HepG2 (cell line): ENCODE measurements around the gene TBC1D16. TPM values are rescaled to one million over a fixed set of nuclear protein-coding genes. Genes with fewer than 3 reads are reported as not detected.

Source experiments
- CBX5 ChIP-seq: sonication (generic); formaldehyde crosslinking; IDR thresholded peaks from 2 replicates; pipeline ENCODE4 v1.4.0; 2020; ENCODE audit warnings: missing genetic modification reagents, borderline replicate concordance
- CHD2 ChIP-seq: IDR thresholded peaks from 2 replicates; pipeline ENCODE4 v1.6.1; 2011; ENCODE audit warnings: low read depth, low read length, improper control_type of control experiment
- GLI4 ChIP-seq: sonication (generic); formaldehyde crosslinking; IDR thresholded peaks from 2 replicates; pipeline ENCODE4 v1.5.1; 2020; ENCODE audit warnings: missing genetic modification reagents, mild to moderate bottlenecking, moderate library complexity, borderline replicate concordance
- HDAC2 ChIP-seq: sonication (generic); formaldehyde crosslinking; IDR thresholded peaks from 2 replicates; pipeline ENCODE4 v1.4.0; 2020; ENCODE audit warnings: missing genetic modification reagents
- HIVEP1 ChIP-seq: sonication (generic); formaldehyde crosslinking; IDR thresholded peaks from 2 replicates; pipeline ENCODE4 v1.4.0; 2020; ENCODE audit warnings: mild to moderate bottlenecking, missing genetic modification reagents
- KDM4B ChIP-seq: sonication (generic); formaldehyde crosslinking; IDR thresholded peaks from 2 replicates; pipeline ENCODE4 v1.4.0; 2020; ENCODE audit warnings: missing genetic modification reagents
- NCOA1 ChIP-seq: sonication (generic); formaldehyde crosslinking; IDR thresholded peaks from 2 replicates; pipeline ENCODE4 v1.9.0; 2021; ENCODE audit warnings: missing genetic modification reagents
- NFE2L1 ChIP-seq: sonication (generic); formaldehyde crosslinking; IDR thresholded peaks from 2 replicates; pipeline ENCODE4 v1.4.0; 2020; ENCODE audit warnings: missing genetic modification reagents, mild to moderate bottlenecking, borderline replicate concordance
- NFKB2 ChIP-seq: sonication (generic); formaldehyde crosslinking; IDR thresholded peaks from 2 replicates; pipeline ENCODE4 v1.4.0; 2020; ENCODE audit warnings: missing genetic modification reagents, borderline replicate concordance
- NRL ChIP-seq: sonication (generic); formaldehyde crosslinking; IDR thresholded peaks from 2 replicates; pipeline ENCODE4 v1.5.0; 2020; ENCODE audit warnings: missing genetic modification reagents, mild to moderate bottlenecking, moderate library complexity, borderline replicate concordance
- TFAP4 ChIP-seq: sonication (generic); IDR thresholded peaks from 2 replicates; pipeline ENCODE4 v1.6.1; 2016; ENCODE audit warnings: low read depth, borderline replicate concordance
- TRIM22 ChIP-seq: fragments of 450-650 bp; IDR thresholded peaks from 2 replicates; pipeline ENCODE4 v1.6.1; 2017
- ZNF331 ChIP-seq: sonication (generic); formaldehyde crosslinking; IDR thresholded peaks from 2 replicates; pipeline ENCODE4 v1.4.0; 2020; ENCODE audit warnings: missing genetic modification reagents
- ZNF512B ChIP-seq: sonication (generic); formaldehyde crosslinking; IDR thresholded peaks from 2 replicates; pipeline ENCODE4 v1.5.1; 2020; ENCODE audit warnings: missing genetic modification reagents, mild to moderate bottlenecking, borderline replicate concordance
- ZNF556 ChIP-seq: sonication (generic); formaldehyde crosslinking; IDR thresholded peaks from 2 replicates; pipeline ENCODE4 v1.4.0; 2020; ENCODE audit warnings: mild to moderate bottlenecking, missing genetic modification reagents, borderline replicate concordance
- ZNF615 ChIP-seq: sonication (generic); formaldehyde crosslinking; IDR thresholded peaks from 2 replicates; pipeline ENCODE4 v1.5.0; 2020; ENCODE audit warnings: mild to moderate bottlenecking, missing genetic modification reagents, borderline replicate concordance
- ZNF737 ChIP-seq: sonication (generic); formaldehyde crosslinking; IDR thresholded peaks from 2 replicates; pipeline ENCODE4 v1.5.0; 2020; ENCODE audit warnings: missing genetic modification reagents, mild to moderate bottlenecking, borderline replicate concordance
- polyA plus RNA-seq, 8 experiments: library from polyadenylated mRNA; depleted of rRNA in 3 of 8; stranded (reverse) in 7 of 8; unstranded in 1 of 8; fragments of >200 nt; fragmentation: Illumina TruSeq in 4 of 8; extraction: Trizol in 4 of 8; gene quantifications; 2 replicates each; pipeline versions ENCODE4 v1.2.1 to v1.2.3, GENCODE V29; 2011 to 2016; ENCODE audit warnings: low read depth in 4 of 8, missing spikeins in 1 of 8, mixed read lengths in 1 of 8; ENCODE audit not compliant: insufficient read depth in 1 of 8
- total RNA-seq, 5 experiments: library from RNA; depleted of rRNA; stranded (reverse); fragments of >200 nt; fragmentation: Illumina TruSeq; extraction: Trizol; gene quantifications; 2 replicates each; pipeline ENCODE4 v1.2.3, GENCODE V29; 2016; ENCODE audit warnings: low read depth in 1 of 5
- TF ChIP-seq, protein P1 (sequence below): fragments of 450-650 bp; IDR thresholded peaks from 2 replicates; pipeline ENCODE4 v1.6.1; 2016
- TF ChIP-seq, protein P2 (sequence below): sonication (generic); formaldehyde crosslinking; IDR thresholded peaks from 2 replicates; pipeline ENCODE4 v1.5.0; 2020; ENCODE audit warnings: missing genetic modification reagents, mild to moderate bottlenecking, borderline replicate concordance
- TF ChIP-seq, protein P3 (sequence below): sonication (generic); formaldehyde crosslinking; IDR thresholded peaks from 2 replicates; pipeline ENCODE4 v1.5.0; 2020; ENCODE audit warnings: mild to moderate bottlenecking, missing genetic modification reagents, moderate library complexity

TBC1D16 gene
- total and polyA plus RNA-seq, 2 of the 13 experiments (the other 11 are each of a cell fraction or from before 2014, with no cell fraction given), result 14.9 to 24.9 TPM

GRCh38 chr17:79986411-79987186 is 49.1 kb downstream of the TBC1D16 start (continued):
- TF ChIP-seq, protein P1, sequence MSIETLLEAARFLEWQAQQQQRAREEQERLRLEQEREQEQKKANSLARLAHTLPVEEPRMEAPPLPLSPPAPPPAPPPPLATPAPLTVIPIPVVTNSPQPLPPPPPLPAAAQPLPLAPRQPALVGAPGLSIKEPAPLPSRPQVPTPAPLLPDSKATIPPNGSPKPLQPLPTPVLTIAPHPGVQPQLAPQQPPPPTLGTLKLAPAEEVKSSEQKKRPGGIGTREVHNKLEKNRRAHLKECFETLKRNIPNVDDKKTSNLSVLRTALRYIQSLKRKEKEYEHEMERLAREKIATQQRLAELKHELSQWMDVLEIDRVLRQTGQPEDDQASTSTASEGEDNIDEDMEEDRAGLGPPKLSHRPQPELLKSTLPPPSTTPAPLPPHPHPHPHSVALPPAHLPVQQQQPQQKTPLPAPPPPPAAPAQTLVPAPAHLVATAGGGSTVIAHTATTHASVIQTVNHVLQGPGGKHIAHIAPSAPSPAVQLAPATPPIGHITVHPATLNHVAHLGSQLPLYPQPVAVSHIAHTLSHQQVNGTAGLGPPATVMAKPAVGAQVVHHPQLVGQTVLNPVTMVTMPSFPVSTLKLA, result no peak
- no peak for TF ChIP-seq CBX5
- TF ChIP-seq HIVEP1 (CRISPR knock-in tag), result no peak
- peak; percentile 90 for TF ChIP-seq NRL
- no peak; the same call in 1 of the 2 replicates for TF ChIP-seq NFE2L1
- TF ChIP-seq NFKB2 (CRISPR knock-in tag), result peak; percentile 86; the same call in 1 of the 2 replicates
- 0 out of 2 replicates have a peak, but pooled peaks have one; percentile 78 for TF ChIP-seq ZNF615 (CRISPR knock-in tag)
- peak; percentile 77 for TF ChIP-seq KDM4B
- TF ChIP-seq, protein P2, sequence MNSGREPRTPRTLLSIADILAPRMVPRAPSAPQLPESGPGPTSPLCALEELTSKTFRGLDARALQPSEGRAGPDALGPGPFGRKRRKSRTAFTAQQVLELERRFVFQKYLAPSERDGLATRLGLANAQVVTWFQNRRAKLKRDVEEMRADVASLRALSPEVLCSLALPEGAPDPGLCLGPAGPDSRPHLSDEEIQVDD (CRISPR knock-in tag), result no peak
- TF ChIP-seq ZNF556 (CRISPR knock-in tag), result peak; percentile 84; the same call in 1 of the 2 replicates
- TF ChIP-seq, protein P3, sequence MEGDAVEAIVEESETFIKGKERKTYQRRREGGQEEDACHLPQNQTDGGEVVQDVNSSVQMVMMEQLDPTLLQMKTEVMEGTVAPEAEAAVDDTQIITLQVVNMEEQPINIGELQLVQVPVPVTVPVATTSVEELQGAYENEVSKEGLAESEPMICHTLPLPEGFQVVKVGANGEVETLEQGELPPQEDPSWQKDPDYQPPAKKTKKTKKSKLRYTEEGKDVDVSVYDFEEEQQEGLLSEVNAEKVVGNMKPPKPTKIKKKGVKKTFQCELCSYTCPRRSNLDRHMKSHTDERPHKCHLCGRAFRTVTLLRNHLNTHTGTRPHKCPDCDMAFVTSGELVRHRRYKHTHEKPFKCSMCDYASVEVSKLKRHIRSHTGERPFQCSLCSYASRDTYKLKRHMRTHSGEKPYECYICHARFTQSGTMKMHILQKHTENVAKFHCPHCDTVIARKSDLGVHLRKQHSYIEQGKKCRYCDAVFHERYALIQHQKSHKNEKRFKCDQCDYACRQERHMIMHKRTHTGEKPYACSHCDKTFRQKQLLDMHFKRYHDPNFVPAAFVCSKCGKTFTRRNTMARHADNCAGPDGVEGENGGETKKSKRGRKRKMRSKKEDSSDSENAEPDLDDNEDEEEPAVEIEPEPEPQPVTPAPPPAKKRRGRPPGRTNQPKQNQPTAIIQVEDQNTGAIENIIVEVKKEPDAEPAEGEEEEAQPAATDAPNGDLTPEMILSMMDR (CRISPR knock-in tag), result no peak; the same call in 1 of the 2 replicates
- no peak for TF ChIP-seq ZNF737
- no peak for TF ChIP-seq CHD2
- TF ChIP-seq TFAP4, result peak; percentile 85; the same call in 1 of the 2 replicates
- peak; percentile 92 for TF ChIP-seq HDAC2
- TF ChIP-seq NCOA1 (CRISPR knock-in tag), result peak; percentile 20; the same call in 1 of the 2 replicates
- TF ChIP-seq TRIM22, result no peak
- peak; percentile 82; the same call in 1 of the 2 replicates for TF ChIP-seq ZNF331 (CRISPR knock-in tag)
- TF ChIP-seq GLI4 (CRISPR knock-in tag), result no peak
- peak; percentile 88; the same call in 1 of the 2 replicates for TF ChIP-seq ZNF512B
